H1 (cell line): ENCODE data around the gene VWF.

ENCODE experiments used
- CEBPB ChIP-seq: IDR thresholded peaks from 2 replicates; pipeline ENCODE4 v1.6.1; 2012; ENCODE audit warnings: low read depth, low read length
- EP300 ChIP-seq, 2 experiments: IDR thresholded peaks; 1 replicate in 1 of 2; 2 replicates in 1 of 2; pipeline ENCODE4 v1.6.1; 2011 to 2012; ENCODE audit warnings: low read depth in 2 of 2, low read length in 2 of 2, mild to moderate bottlenecking in 2 of 2, borderline replicate concordance in 1 of 2, inconsistent platforms in 1 of 2, moderate library complexity in 1 of 2
- EZH2 ChIP-seq: fragments of 200-600 bp; sonication (generic); IDR thresholded peaks from 2 replicates; pipeline ENCODE4 v1.7.1; 2012; ENCODE audit warnings: low read depth, mild to moderate bottlenecking, moderate library complexity, low read length, inconsistent platforms; ENCODE audit not compliant: severe bottlenecking
- MAX ChIP-seq: IDR thresholded peaks from 2 replicates; pipeline ENCODE4 v1.6.1; 2012; ENCODE audit warnings: inconsistent platforms
- POLR2A ChIP-seq, 2 experiments: IDR thresholded peaks; 1 replicate in 1 of 2; 2 replicates in 1 of 2; pipeline ENCODE4 v1.6.1; 2011; ENCODE audit warnings: low read depth in 2 of 2, low read length in 2 of 2, mild to moderate bottlenecking in 2 of 2; ENCODE audit errors: control extremely low read depth in 1 of 2
- POLR2AphosphoS5 ChIP-seq: IDR thresholded peaks from 2 replicates; pipeline ENCODE4 v1.6.1; 2011; ENCODE audit warnings: low read depth, low read length
- SAP30 ChIP-seq: fragments of 300-600 bp; sonication (generic); IDR thresholded peaks from 2 replicates; pipeline ENCODE4 v1.7.1; 2012; ENCODE audit warnings: low read length, moderate library complexity, mild to moderate bottlenecking, inconsistent platforms; ENCODE audit not compliant: insufficient read depth, insufficient replicate concordance
- SRF ChIP-seq: IDR thresholded peaks from 2 replicates; pipeline ENCODE4 v1.6.1; 2011; ENCODE audit warnings: mild to moderate bottlenecking, low read depth, low read length, moderate library complexity
- USF2 ChIP-seq: IDR thresholded peaks from 2 replicates; pipeline ENCODE4 v1.6.1; 2011; ENCODE audit warnings: low read length, improper control_type of control experiment
- TF ChIP-seq, protein P1 (sequence below), 3 experiments: IDR thresholded peaks; 1 replicate in 2 of 3; 2 replicates in 1 of 3; pipeline versions ENCODE4 v1.5.1 to v1.6.1; 2011; ENCODE audit warnings: low read length in 3 of 3, mild to moderate bottlenecking in 3 of 3, inconsistent platforms in 2 of 3, low read depth in 1 of 3, moderate library complexity in 1 of 3; ENCODE audit not compliant: insufficient read depth in 1 of 3; ENCODE audit errors: control extremely low read depth in 1 of 3

GRCh38 chr12:6072302-6072752 is 52.1 kb downstream of the VWF start:
- TF ChIP-seq, protein P1, sequence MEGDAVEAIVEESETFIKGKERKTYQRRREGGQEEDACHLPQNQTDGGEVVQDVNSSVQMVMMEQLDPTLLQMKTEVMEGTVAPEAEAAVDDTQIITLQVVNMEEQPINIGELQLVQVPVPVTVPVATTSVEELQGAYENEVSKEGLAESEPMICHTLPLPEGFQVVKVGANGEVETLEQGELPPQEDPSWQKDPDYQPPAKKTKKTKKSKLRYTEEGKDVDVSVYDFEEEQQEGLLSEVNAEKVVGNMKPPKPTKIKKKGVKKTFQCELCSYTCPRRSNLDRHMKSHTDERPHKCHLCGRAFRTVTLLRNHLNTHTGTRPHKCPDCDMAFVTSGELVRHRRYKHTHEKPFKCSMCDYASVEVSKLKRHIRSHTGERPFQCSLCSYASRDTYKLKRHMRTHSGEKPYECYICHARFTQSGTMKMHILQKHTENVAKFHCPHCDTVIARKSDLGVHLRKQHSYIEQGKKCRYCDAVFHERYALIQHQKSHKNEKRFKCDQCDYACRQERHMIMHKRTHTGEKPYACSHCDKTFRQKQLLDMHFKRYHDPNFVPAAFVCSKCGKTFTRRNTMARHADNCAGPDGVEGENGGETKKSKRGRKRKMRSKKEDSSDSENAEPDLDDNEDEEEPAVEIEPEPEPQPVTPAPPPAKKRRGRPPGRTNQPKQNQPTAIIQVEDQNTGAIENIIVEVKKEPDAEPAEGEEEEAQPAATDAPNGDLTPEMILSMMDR (IDR thresholded peaks at IDR 0.05; ENCODE audit: control extremely low read depth in 1 of 3, insufficient read depth in 1 of 3, low read depth in 1 of 3, low read length in 3 of 3): no peak
- TF ChIP-seq USF2 (no peak), SAP30 (no peak), POLR2A (IDR thresholded peaks at IDR 0.05; ENCODE audit: control extremely low read depth in 1 of 2, low read depth in 2 of 2, low read length in 2 of 2) (no peak), SRF (no peak), EP300 (IDR thresholded peaks at IDR 0.05; ENCODE audit: borderline replicate concordance in 1 of 2, low read depth in 2 of 2, low read length in 2 of 2) (no peak), POLR2AphosphoS5 (no peak), EZH2 (no peak), CEBPB (no peak), MAX (no peak)
